Neural cell (in vitro differentiated cells): ENCODE measurements around the gene CD8A. TPM values are rescaled to one million over a fixed set of nuclear protein-coding genes. Genes with fewer than 3 reads are reported as not detected.

ENCODE experiments used
- H2AFZ ChIP-seq: fragments of 200-600, 300-800 bp; sonication (generic), shearing (Covaris generic); 2 replicates; pipeline ENCODE4 v1.6.0; 2014; ENCODE audit warnings: low read depth, mild to moderate bottlenecking, antibody characterized with exemption, low read length, moderate library complexity
- H3F3A ChIP-seq: fragments of 200-600 bp; shearing (Covaris generic); 2 replicates; pipeline ENCODE4 v1.6.1; 2016; ENCODE audit warnings: mild to moderate bottlenecking, moderate library complexity, mixed read lengths, antibody characterized with exemption, low read length; ENCODE audit not compliant: insufficient read depth, poor library complexity, severe bottlenecking
- H3K27ac ChIP-seq: fragments of 200-600, 300-800 bp; sonication (generic), shearing (Covaris generic); 2 replicates; pipeline ENCODE4 v1.5.1; 2014; ENCODE audit warnings: mild to moderate bottlenecking, low read length, moderate library complexity
- H3K27me3 ChIP-seq: fragments of 300-800, 200-600 bp; sonication (generic), shearing (Covaris generic); 2 replicates; pipeline ENCODE4 v1.6.0; 2014; ENCODE audit warnings: mild to moderate bottlenecking, low read depth, low read length, moderate library complexity; ENCODE audit not compliant: insufficient read depth
- H3K36me3 ChIP-seq: fragments of 300-800, 200-600 bp; sonication (generic), shearing (Covaris generic); 2 replicates; pipeline ENCODE4 v1.5.1; 2014; ENCODE audit warnings: mild to moderate bottlenecking, antibody characterized with exemption, low read length, moderate library complexity; ENCODE audit not compliant: insufficient read depth
- H3K4me2 ChIP-seq: fragments of 300-800, 200-600 bp; sonication (generic), shearing (Covaris generic); 2 replicates; pipeline ENCODE4 v1.6.0; 2014; ENCODE audit warnings: mild to moderate bottlenecking, low read length
- H3K4me3 ChIP-seq: fragments of 300-800, 200-600 bp; sonication (generic), shearing (Covaris generic); 2 replicates; pipeline ENCODE4 v1.5.1; 2014; ENCODE audit warnings: mild to moderate bottlenecking, low read length, moderate library complexity
- H3K79me2 ChIP-seq: fragments of 200-600 bp; shearing (Covaris generic); replicated peaks from 2 replicates; pipeline ENCODE4 v1.6.0; 2014; ENCODE audit warnings: mild to moderate bottlenecking, low read length, moderate library complexity; ENCODE audit not compliant: insufficient read depth
- H3K9ac ChIP-seq: fragments of 300-800, 200-600 bp; sonication (generic), shearing (Covaris generic); 2 replicates; pipeline ENCODE4 v1.6.1; 2016; ENCODE audit warnings: mild to moderate bottlenecking, low read length, mixed read lengths
- H3K9me2 ChIP-seq: fragments of 200-600 bp; shearing (Covaris generic); 2 replicates; pipeline ENCODE4 v1.6.1; 2016; ENCODE audit warnings: mild to moderate bottlenecking, low read length, mixed read lengths; ENCODE audit not compliant: insufficient read depth
- H3K9me3 ChIP-seq: fragments of 200-600, 300-800 bp; sonication (generic), shearing (Covaris generic); 2 replicates; pipeline ENCODE4 v1.6.1; 2016; ENCODE audit warnings: mild to moderate bottlenecking, mixed run types, low read length, moderate library complexity, mixed read lengths
- H4K20me1 ChIP-seq: fragments of 200-600 bp; shearing (Covaris generic); 2 replicates; pipeline ENCODE4 v1.6.1; 2016; ENCODE audit warnings: mild to moderate bottlenecking, mixed run types; ENCODE audit not compliant: insufficient read depth
- CTCF ChIP-seq: fragments of 450-650 bp; IDR thresholded peaks from 2 replicates; pipeline ENCODE4 v1.5.1; 2014; ENCODE audit warnings: antibody characterized with exemption, mild to moderate bottlenecking, moderate library complexity; ENCODE audit not compliant: poor library complexity, severe bottlenecking
- EP300 ChIP-seq: fragments of 450-650 bp; conservative IDR thresholded peaks from 2 replicates; pipeline ENCODE4 v1.6.1; 2014; ENCODE audit warnings: antibody characterized with exemption, mild to moderate bottlenecking, moderate library complexity; ENCODE audit not compliant: poor library complexity, severe bottlenecking
- EZH2 ChIP-seq: fragments of 200-600, 300-800 bp; shearing (Covaris generic), sonication (generic); IDR thresholded peaks from 2 replicates; pipeline ENCODE4 v1.6.1; 2014; ENCODE audit warnings: antibody characterized with exemption, low read length, borderline replicate concordance, mild to moderate bottlenecking; ENCODE audit not compliant: insufficient read depth, poor library complexity, severe bottlenecking
- MXI1 ChIP-seq: fragments of 450-650 bp; conservative IDR thresholded peaks from 2 replicates; pipeline ENCODE4 v1.6.1; 2014; ENCODE audit warnings: antibody characterized with exemption, mild to moderate bottlenecking; ENCODE audit not compliant: poor library complexity, severe bottlenecking
- POLR2AphosphoS5 ChIP-seq: IDR thresholded peaks from 2 replicates; pipeline ENCODE4 v1.6.1; 2012
- RAD21 ChIP-seq: fragments of 450-650 bp; conservative IDR thresholded peaks from 2 replicates; pipeline ENCODE4 v1.6.1; 2014; ENCODE audit warnings: antibody characterized with exemption, mild to moderate bottlenecking, moderate library complexity
- SMC3 ChIP-seq: fragments of 450-650 bp; conservative IDR thresholded peaks from 2 replicates; pipeline ENCODE4 v1.6.1; 2014; ENCODE audit warnings: antibody characterized with exemption, mild to moderate bottlenecking, moderate library complexity; ENCODE audit not compliant: poor library complexity
- TAF1 ChIP-seq: IDR thresholded peaks from 2 replicates; pipeline ENCODE4 v1.6.1; 2012; ENCODE audit warnings: low read depth
- polyA plus RNA-seq: library from polyadenylated mRNA; depleted of rRNA; stranded (reverse); fragments of >200 nt; gene quantifications from 2 replicates; pipeline ENCODE4 v1.2.3, GENCODE V29; 2014
- TF ChIP-seq, protein P1 (sequence below): IDR thresholded peaks from 2 replicates; pipeline ENCODE4 v1.6.1; 2012; ENCODE audit warnings: borderline replicate concordance

Gene CD8A
- polyA plus RNA-seq, 1 donor from 2014 or later = 2.2 TPM

DNA sequence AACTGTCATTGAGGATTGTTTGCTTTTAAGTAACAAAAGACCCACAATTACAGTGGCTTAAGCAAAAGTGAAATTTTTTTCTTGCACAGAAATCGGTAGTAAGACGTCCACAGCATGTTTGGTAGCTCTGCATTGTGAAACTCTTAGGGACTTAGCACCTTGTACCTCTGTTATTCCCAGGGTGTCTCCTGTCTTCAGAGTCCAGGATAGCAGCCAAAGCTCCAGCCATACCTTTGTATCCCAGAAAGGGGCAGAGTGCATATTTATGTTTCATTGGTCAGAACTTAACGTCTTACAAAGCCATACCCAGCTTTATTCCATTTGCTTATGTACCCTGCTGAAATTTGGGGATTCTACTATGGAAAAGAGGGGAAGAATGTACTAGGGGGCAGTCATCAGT, 37.8 kb downstream of the CD8A start:
- Histone ChIP-seq H3K27ac (no peak overlapping the region), H3K9me2 (no peaks in the 10 kb centered on the region), H3K9me3 (peaks cover 3% of the 10 kb centered on the region), H3K4me3 (no peak overlapping the region), H3K36me3 (peaks cover 14% of the 10 kb centered on the region), H2AFZ (no peak overlapping the region), H3K27me3 (no peaks in the 10 kb centered on the region), H4K20me1 (no peaks in the 10 kb centered on the region), H3K79me2 (peaks cover 27% of the 10 kb centered on the region), H3F3A (no peaks in the 10 kb centered on the region), H3K4me2 (no peak overlapping the region), H3K9ac (no peak overlapping the region)
- TF ChIP-seq, protein P1, sequence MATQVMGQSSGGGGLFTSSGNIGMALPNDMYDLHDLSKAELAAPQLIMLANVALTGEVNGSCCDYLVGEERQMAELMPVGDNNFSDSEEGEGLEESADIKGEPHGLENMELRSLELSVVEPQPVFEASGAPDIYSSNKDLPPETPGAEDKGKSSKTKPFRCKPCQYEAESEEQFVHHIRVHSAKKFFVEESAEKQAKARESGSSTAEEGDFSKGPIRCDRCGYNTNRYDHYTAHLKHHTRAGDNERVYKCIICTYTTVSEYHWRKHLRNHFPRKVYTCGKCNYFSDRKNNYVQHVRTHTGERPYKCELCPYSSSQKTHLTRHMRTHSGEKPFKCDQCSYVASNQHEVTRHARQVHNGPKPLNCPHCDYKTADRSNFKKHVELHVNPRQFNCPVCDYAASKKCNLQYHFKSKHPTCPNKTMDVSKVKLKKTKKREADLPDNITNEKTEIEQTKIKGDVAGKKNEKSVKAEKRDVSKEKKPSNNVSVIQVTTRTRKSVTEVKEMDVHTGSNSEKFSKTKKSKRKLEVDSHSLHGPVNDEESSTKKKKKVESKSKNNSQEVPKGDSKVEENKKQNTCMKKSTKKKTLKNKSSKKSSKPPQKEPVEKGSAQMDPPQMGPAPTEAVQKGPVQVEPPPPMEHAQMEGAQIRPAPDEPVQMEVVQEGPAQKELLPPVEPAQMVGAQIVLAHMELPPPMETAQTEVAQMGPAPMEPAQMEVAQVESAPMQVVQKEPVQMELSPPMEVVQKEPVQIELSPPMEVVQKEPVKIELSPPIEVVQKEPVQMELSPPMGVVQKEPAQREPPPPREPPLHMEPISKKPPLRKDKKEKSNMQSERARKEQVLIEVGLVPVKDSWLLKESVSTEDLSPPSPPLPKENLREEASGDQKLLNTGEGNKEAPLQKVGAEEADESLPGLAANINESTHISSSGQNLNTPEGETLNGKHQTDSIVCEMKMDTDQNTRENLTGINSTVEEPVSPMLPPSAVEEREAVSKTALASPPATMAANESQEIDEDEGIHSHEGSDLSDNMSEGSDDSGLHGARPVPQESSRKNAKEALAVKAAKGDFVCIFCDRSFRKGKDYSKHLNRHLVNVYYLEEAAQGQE = no peak
- no peak for TF ChIP-seq RAD21
- TF ChIP-seq POLR2AphosphoS5 = no peak
- no peak for TF ChIP-seq EZH2
- no peak for TF ChIP-seq CTCF
- TF ChIP-seq MXI1 = no peak
- TF ChIP-seq SMC3 = no peak
- no peak for TF ChIP-seq EP300
- TF ChIP-seq TAF1 = no peak

GRCh38 chr2:86751778-86752177, 38.9 kb downstream of the CD8A start:
- no peak overlapping the region for H3K9ac ChIP-seq
- H4K20me1 ChIP-seq = no peaks in the 10 kb centered on the region
- no peak for TF ChIP-seq POLR2AphosphoS5
- H3K27me3 ChIP-seq = no peaks in the 10 kb centered on the region
- peaks cover 14% of the 10 kb centered on the region for H3K36me3 ChIP-seq
- no peaks in the 10 kb centered on the region for H3F3A ChIP-seq
- H3K27ac ChIP-seq = no peak overlapping the region
- H3K9me3 ChIP-seq = peaks cover 3% of the 10 kb centered on the region
- no peak overlapping the region for H2AFZ ChIP-seq
- H3K79me2 ChIP-seq = peaks cover 27% of the 10 kb centered on the region
- no peak overlapping the region for H3K4me2 ChIP-seq
- H3K4me3 ChIP-seq = no peak overlapping the region
- no peaks in the 10 kb centered on the region for H3K9me2 ChIP-seq

- H3K4me2 ChIP-seq = no peak overlapping the region
- H3K79me2 ChIP-seq = peaks cover 29% of the 10 kb centered on the region
- no peak overlapping the region for H3K4me3 ChIP-seq
- no peaks in the 10 kb centered on the region for H3K9me2 ChIP-seq
- H3F3A ChIP-seq = no peaks in the 10 kb centered on the region
- TF ChIP-seq CTCF (no peak), RAD21 (no peak), EZH2 (no peak), MXI1 (no peak), POLR2AphosphoS5 (no peak), SMC3 (no peak), EP300 (no peak), TAF1 (no peak)
- TF ChIP-seq, protein P1 = no peak
- peaks cover 14% of the 10 kb centered on the region for H3K36me3 ChIP-seq
- no peak overlapping the region for H3K9ac ChIP-seq
- no peaks in the 10 kb centered on the region for H3K27me3 ChIP-seq
- H3K27ac ChIP-seq = no peak overlapping the region
- H3K9me3 ChIP-seq = peaks cover 3% of the 10 kb centered on the region
- no peak overlapping the region for H2AFZ ChIP-seq
- no peaks in the 10 kb centered on the region for H4K20me1 ChIP-seq
These were observed 40.4 kb downstream of the CD8A start for GRCh38 chr2:86750240-86750839.
